Amniotic epithelial cell (primary cell): Measurements from ENCODE around the gene XIAP.
A peak's percentile ranks its signal among the peaks of the same experiment; 100 is the strongest.
"Not testable (repeated sequence)": the region's sequence is repeated elsewhere in the genome, so short reads cannot be mapped to it uniquely, and the experiment has no call there.

Source experiments
- DNase-seq: peaks from one replicate; pipeline ENCODE4 v3.0.0-alpha.2; 2010; ENCODE audit warnings: low read depth

Gene XIAP

GRCh38 chrX:123859846-123860838 is at the start of gene XIAP:
Gene XIAP, plus strand, starts transcription at chrX:123860053. Its CDS starts 25,610 bp downstream, at chrX:123885663.
- peak; percentile 88 for DNase-seq

- DNase-seq = no peak
These were observed 45.5 kb upstream of the XIAP start for GRCh38 chrX:123814343-123814742.

GRCh38 chrX:123814934-123815394 is 44.9 kb upstream of the XIAP start:
- not testable (repeated sequence) for DNase-seq

GRCh38 chrX:123817288-123817894 is 42.5 kb upstream of the XIAP start:
- DNase-seq = no peak

- peak; percentile 58 for DNase-seq
These were observed 41.6 kb upstream of the XIAP start for GRCh38 chrX:123818243-123818642.

GRCh38 chrX:123822965-123823364 is 36.9 kb upstream of the XIAP start:
- DNase-seq = peak; percentile 58

GRCh38 chrX:123830309-123830708 is 29.5 kb upstream of the XIAP start:
- DNase-seq = peak; percentile 81

- peak; percentile 40 for DNase-seq
These were observed 26.5 kb upstream of the XIAP start for GRCh38 chrX:123833387-123833786.

- DNase-seq = no peak
These were observed 25.7 kb upstream of the XIAP start for GRCh38 chrX:123834116-123834515.

- peak; percentile 67 for DNase-seq
These were observed 24.0 kb upstream of the XIAP start for GRCh38 chrX:123835661-123836371.

GRCh38 chrX:123845129-123845528 is 14.7 kb upstream of the XIAP start:
- not testable (repeated sequence) for DNase-seq

- DNase-seq = peak; percentile 69
These were observed 13.2 kb upstream of the XIAP start for GRCh38 chrX:123846577-123847038.

- no peak for DNase-seq
These were observed 12.8 kb upstream of the XIAP start for GRCh38 chrX:123847056-123847455.

- DNase-seq = no peak
These were observed 10.8 kb upstream of the XIAP start for GRCh38 chrX:123849096-123849495.

GRCh38 chrX:123849906-123850305 is 9.9 kb upstream of the XIAP start:
- not testable (repeated sequence) for DNase-seq

GRCh38 chrX:123851079-123851478 is 8.8 kb upstream of the XIAP start:
- DNase-seq = no peak

- DNase-seq = no peak
These were observed 5.5 kb upstream of the XIAP start for GRCh38 chrX:123854329-123854728.

- no peak for DNase-seq
These were observed 426 bp upstream of the XIAP start for GRCh38 chrX:123859409-123859845.

- peak; percentile 33 for DNase-seq
These were observed 1.1 kb downstream of the XIAP start for GRCh38 chrX:123860983-123861382.

GRCh38 chrX:123869488-123869887 is 9.6 kb downstream of the XIAP start:
- peak; percentile 20 for DNase-seq

GRCh38 chrX:123871309-123871708 is 11.5 kb downstream of the XIAP start:
- DNase-seq = no peak

GRCh38 chrX:123873956-123874355 is 14.1 kb downstream of the XIAP start:
- no peak for DNase-seq
